Osteoblast (primary cell): Measurements from ENCODE around the gene RET. TPM values are rescaled to one million over a fixed set of nuclear protein-coding genes. Genes with fewer than 3 reads are reported as not detected.

Experiments used
- DNase-seq: peaks from one replicate; pipeline ENCODE4 v3.0.0; 2011; ENCODE audit warnings: low spot score, mixed read lengths; ENCODE audit not compliant: insufficient read length; ENCODE audit errors: missing footprints
- H2AFZ ChIP-seq: 2 replicates; pipeline ENCODE4 v1.6.0; 2011; ENCODE audit warnings: mild to moderate bottlenecking, low read length
- H3K27ac ChIP-seq: 2 replicates; pipeline ENCODE4 v1.5.1; 2011; ENCODE audit warnings: mild to moderate bottlenecking, low read depth, low read length, moderate library complexity
- H3K27me3 ChIP-seq: 2 replicates; pipeline ENCODE4 v1.6.0; 2012; ENCODE audit warnings: mild to moderate bottlenecking, control low read depth, inconsistent platforms, low read length, moderate library complexity; ENCODE audit not compliant: insufficient read depth
- H3K36me3 ChIP-seq: 2 replicates; pipeline ENCODE4 v1.5.1; 2011; ENCODE audit warnings: mild to moderate bottlenecking, low read length, control low read depth, moderate library complexity; ENCODE audit not compliant: insufficient read depth
- H3K4me1 ChIP-seq: 2 replicates; pipeline ENCODE4 v1.5.1; 2011; ENCODE audit warnings: mild to moderate bottlenecking, low read length, control low read depth, moderate library complexity; ENCODE audit not compliant: insufficient read depth
- H3K4me2 ChIP-seq: 2 replicates; pipeline ENCODE4 v1.6.0; 2011; ENCODE audit warnings: mild to moderate bottlenecking, low read length; ENCODE audit not compliant: insufficient read depth
- H3K4me3 ChIP-seq: fragments of 200-600 bp; sonication (generic); 3 replicates; pipeline ENCODE4 v1.5.1; 2012; ENCODE audit warnings: mild to moderate bottlenecking, low read length, inconsistent platforms; ENCODE audit not compliant: insufficient read depth
- H3K79me2 ChIP-seq: 2 replicates; pipeline ENCODE4 v1.6.0; 2012; ENCODE audit warnings: mild to moderate bottlenecking, low read length, control low read depth, inconsistent platforms; ENCODE audit not compliant: insufficient read depth
- H3K9me3 ChIP-seq: 2 replicates; pipeline ENCODE4 v1.5.1; 2011; ENCODE audit warnings: low read depth, low read length, control low read depth
- H4K20me1 ChIP-seq: 2 replicates; pipeline ENCODE4 v1.6.0; 2012; ENCODE audit warnings: mild to moderate bottlenecking, low read length, control low read depth; ENCODE audit not compliant: insufficient read depth
- total RNA-seq: library from RNA; depleted of rRNA; stranded (reverse); fragments of >200 nt; gene quantifications from 2 replicates; pipeline ENCODE4 v1.2.3, GENCODE V29; 2012
- TF ChIP-seq, protein P1 (sequence below): IDR thresholded peaks from 2 replicates; pipeline ENCODE4 v1.5.1; 2011; ENCODE audit warnings: mild to moderate bottlenecking, low read depth, low read length, moderate library complexity; ENCODE audit errors: extremely low read depth

The RET gene
- total RNA-seq, 1 donor = under 0.01 TPM

DNA sequence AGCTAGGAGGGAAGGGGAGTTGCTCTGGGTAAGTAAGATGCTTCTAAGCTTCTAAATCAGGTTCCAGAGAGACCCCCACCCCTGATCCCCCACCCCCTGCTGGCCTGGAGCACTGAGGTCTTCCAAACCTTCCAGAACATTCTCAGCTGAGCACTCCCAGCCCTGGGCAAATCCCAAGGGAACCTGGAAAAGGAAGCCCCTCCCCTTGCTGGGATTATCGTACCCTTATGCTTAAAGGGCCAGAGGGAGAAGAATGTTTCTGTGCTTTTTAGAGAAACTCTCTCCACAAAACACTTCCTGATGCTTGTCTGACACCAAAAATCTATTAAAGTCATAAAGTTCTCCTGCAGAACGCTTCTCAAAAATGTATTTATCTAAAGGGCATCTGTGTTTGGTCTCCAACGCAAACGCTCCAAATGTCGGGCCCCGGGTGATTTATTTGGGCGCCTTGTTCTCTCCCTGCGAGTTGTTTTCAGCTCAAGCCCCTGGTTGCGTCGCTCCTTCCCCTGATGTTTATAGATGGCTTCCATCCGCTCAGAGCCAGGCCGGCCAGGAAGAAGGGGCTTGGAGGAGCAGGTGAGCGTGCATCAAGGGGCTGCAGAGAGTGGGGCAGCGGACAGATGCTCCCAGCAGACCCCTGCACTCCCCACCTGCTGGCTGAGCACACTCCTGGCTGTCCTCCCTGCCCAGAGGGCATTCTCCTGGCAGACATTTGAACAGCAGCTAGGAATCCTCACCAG is 8.2 kb upstream of the RET start:
- Histone ChIP-seq H3K4me2 (no peak overlapping the region), H3K79me2 (no peaks in the 10 kb centered on the region), H3K4me1 (no peaks in the 10 kb centered on the region), H3K36me3 (no peaks in the 10 kb centered on the region), H3K27ac (no peak overlapping the region), H3K9me3 (no peaks in the 10 kb centered on the region), H3K4me3 (no peak overlapping the region), H2AFZ (no peak overlapping the region), H4K20me1 (no peaks in the 10 kb centered on the region), H3K27me3 (peaks cover 2% of the 10 kb centered on the region)
- TF ChIP-seq, protein P1, sequence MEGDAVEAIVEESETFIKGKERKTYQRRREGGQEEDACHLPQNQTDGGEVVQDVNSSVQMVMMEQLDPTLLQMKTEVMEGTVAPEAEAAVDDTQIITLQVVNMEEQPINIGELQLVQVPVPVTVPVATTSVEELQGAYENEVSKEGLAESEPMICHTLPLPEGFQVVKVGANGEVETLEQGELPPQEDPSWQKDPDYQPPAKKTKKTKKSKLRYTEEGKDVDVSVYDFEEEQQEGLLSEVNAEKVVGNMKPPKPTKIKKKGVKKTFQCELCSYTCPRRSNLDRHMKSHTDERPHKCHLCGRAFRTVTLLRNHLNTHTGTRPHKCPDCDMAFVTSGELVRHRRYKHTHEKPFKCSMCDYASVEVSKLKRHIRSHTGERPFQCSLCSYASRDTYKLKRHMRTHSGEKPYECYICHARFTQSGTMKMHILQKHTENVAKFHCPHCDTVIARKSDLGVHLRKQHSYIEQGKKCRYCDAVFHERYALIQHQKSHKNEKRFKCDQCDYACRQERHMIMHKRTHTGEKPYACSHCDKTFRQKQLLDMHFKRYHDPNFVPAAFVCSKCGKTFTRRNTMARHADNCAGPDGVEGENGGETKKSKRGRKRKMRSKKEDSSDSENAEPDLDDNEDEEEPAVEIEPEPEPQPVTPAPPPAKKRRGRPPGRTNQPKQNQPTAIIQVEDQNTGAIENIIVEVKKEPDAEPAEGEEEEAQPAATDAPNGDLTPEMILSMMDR = no peak
- DNase-seq = peak; percentile 78

DNA sequence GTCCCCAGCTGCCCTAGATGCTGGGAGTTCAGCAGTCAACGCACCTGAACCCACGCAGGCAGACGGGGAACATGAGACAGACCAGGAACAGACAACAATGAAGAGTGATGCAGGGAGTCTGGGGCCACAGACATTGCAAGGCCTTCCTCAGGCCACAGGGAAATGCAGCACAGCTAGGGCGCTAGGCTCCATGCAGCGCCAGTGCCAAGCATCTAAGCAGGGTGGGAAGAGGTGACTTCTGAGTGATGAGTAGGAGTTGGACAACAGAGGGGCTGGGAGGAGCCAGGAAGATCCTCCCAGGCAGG is 7.7 kb upstream of the RET start:
- Histone ChIP-seq H3K4me2 (no peak overlapping the region), H3K36me3 (no peaks in the 10 kb centered on the region), H3K79me2 (no peaks in the 10 kb centered on the region), H2AFZ (no peak overlapping the region), H4K20me1 (no peaks in the 10 kb centered on the region), H3K4me1 (no peaks in the 10 kb centered on the region), H3K27ac (no peak overlapping the region), H3K27me3 (peaks cover 2% of the 10 kb centered on the region), H3K9me3 (no peaks in the 10 kb centered on the region), H3K4me3 (no peak overlapping the region)
- TF ChIP-seq, protein P1 = no peak
- peak; percentile 76 for DNase-seq

DNA sequence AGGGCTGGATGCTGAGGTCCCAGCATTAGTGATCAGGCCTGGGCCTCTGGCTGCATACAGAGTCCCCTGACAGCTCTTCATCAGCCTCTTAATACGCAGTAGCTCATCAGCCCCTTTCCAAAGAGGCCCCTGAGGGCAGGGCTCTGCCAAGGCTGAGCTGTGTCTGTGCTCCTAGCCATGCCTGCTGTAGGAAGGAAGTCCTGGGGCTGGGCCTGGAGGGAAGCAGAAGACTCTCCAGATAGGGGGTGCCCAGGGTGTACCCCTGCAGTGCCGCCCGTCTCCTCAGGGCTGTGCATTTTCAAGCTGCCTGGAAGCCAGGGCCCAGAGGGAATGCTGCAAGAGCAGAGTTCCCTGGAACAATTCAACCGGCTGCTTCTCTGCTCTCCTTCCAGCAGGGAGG is 7.3 kb upstream of the RET start:
- H4K20me1 ChIP-seq = no peaks in the 10 kb centered on the region
- H3K4me1 ChIP-seq = no peaks in the 10 kb centered on the region
- no peaks in the 10 kb centered on the region for H3K9me3 ChIP-seq
- H3K36me3 ChIP-seq = no peaks in the 10 kb centered on the region
- no peaks in the 10 kb centered on the region for H3K79me2 ChIP-seq
- peaks cover 2% of the 10 kb centered on the region for H3K27me3 ChIP-seq
- no peak overlapping the region for H3K27ac ChIP-seq
- no peak overlapping the region for H3K4me3 ChIP-seq
- no peak overlapping the region for H2AFZ ChIP-seq
- peak; percentile 65 for DNase-seq
- H3K4me2 ChIP-seq = no peak overlapping the region
- TF ChIP-seq, protein P1 = no peak

DNA sequence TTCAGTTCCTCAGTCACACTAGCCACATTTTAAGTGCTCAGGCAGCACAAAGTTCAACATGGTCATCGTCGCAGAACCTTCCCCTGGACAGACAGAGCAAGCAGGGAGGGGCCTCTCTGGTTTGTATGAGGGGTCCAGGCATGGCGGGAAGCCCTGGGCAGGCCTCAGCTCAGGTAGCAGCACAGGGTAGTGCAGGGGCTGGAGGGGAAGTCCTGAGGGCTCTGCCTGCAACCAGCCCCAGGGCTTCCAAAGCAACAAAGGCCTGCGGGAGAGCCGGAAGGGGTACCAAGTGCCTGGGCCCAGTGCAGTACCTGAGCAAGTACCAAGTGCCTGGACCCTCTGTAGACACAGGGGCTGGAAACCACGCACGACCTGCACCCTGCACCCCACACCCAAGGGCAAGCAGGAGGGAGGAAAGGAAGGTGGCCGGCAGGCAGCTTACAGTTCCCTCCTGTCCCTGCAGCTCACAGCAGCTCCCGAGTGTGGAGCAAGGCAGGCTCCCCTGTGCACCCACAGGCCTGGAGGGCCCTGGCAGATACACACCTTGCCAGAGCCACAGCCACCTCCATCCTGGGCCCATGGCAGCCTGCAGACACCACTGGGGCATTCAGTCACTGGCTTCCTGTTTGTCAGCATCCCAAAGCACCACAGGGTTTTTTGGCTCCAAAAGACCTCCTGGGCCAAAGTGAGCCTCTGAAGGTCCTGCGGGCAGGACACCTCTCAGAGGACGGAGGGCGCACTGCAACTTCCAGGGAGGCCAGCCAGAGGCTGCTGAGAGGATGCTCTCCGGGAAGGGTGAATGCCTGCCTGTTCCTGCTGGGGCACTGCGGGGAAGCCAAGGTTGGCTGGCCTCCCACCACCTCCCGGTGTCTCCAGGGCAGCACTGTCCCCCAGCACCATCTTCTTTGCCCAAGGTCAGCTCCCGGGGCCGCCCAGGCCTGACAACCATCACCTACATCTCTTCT is 6.5 kb upstream of the RET start:
- no peaks in the 10 kb centered on the region for H3K9me3 ChIP-seq
- no peak overlapping the region for H3K27ac ChIP-seq
- DNase-seq = peak; percentile 88
- TF ChIP-seq, protein P1 = no peak
- H3K4me1 ChIP-seq = no peaks in the 10 kb centered on the region
- no peaks in the 10 kb centered on the region for H3K79me2 ChIP-seq
- no peak overlapping the region for H3K4me2 ChIP-seq
- H2AFZ ChIP-seq = no peak overlapping the region
- H3K27me3 ChIP-seq = peaks cover 2% of the 10 kb centered on the region
- H4K20me1 ChIP-seq = no peaks in the 10 kb centered on the region
- no peaks in the 10 kb centered on the region for H3K36me3 ChIP-seq
- no peak overlapping the region for H3K4me3 ChIP-seq
